Spleen (tissue), 11 donors: ENCODE data around the gene POLDIP3. TPM values are rescaled to one million over a fixed set of nuclear protein-coding genes. Genes with fewer than 3 reads are reported as not detected.
A peak's percentile ranks its signal among the peaks of the same experiment; 100 is the strongest.

Experiments
- DNase-seq: peaks from one replicate; pipeline ENCODE4 v3.0.0-alpha.2; 2020
- H3K27ac ChIP-seq, 8 donors: fragments of 200-600 bp; sonication (generic) in 7 of 8; 1 replicate in 4 of 8; 2 replicates in 4 of 8; pipeline versions ENCODE4 v1.5.0 to v1.8.0; 2016 to 2021; ENCODE audit warnings: inconsistent platforms in 4 of 8, mild to moderate bottlenecking in 4 of 8, moderate library complexity in 1 of 8
- H3K27me3 ChIP-seq, 7 donors: fragments of 200-600 bp; sonication (generic) in 6 of 7; replicated peaks in 1 of 7; 1 replicate in 4 of 7; 2 replicates in 3 of 7; pipeline versions ENCODE4 v1.5.0 to v1.8.0; 2016 to 2021; ENCODE audit warnings: inconsistent platforms in 3 of 7, mild to moderate bottlenecking in 1 of 7
- H3K36me3 ChIP-seq, 6 donors: fragments of 200-600 bp; sonication (generic) in 5 of 6; 1 replicate in 4 of 6; 2 replicates in 2 of 6; pipeline versions ENCODE4 v1.5.0 to v1.8.0; 2016 to 2021; ENCODE audit warnings: inconsistent platforms in 2 of 6
- H3K4me1 ChIP-seq, 6 donors: fragments of 200-600 bp; sonication (generic) in 5 of 6; 1 replicate in 3 of 6; 2 replicates in 3 of 6; pipeline versions ENCODE4 v1.5.0 to v1.8.0; 2016 to 2021; ENCODE audit warnings: inconsistent platforms in 3 of 6
- H3K4me3 ChIP-seq, 8 donors: fragments of 200-600 bp; sonication (generic) in 7 of 8; 1 replicate in 4 of 8; 2 replicates in 4 of 8; pipeline versions ENCODE4 v1.5.0 to v1.8.0; 2016 to 2021; ENCODE audit warnings: inconsistent platforms in 4 of 8, mild to moderate bottlenecking in 4 of 8, moderate library complexity in 2 of 8
- H3K9me3 ChIP-seq, 8 donors: fragments of 200-600 bp; sonication (generic) in 7 of 8; 1 replicate in 4 of 8; 2 replicates in 4 of 8; pipeline versions ENCODE4 v1.5.0 to v1.8.0; 2016 to 2021; ENCODE audit warnings: inconsistent platforms in 4 of 8
- POLR2A ChIP-seq, 3 donors: fragments of 450-650 bp; IDR thresholded peaks; one replicate each; pipeline ENCODE4 v1.5.1; 2017; ENCODE audit warnings: antibody characterized with exemption in 3 of 3, mild to moderate bottlenecking in 1 of 3
- POLR2AphosphoS5 ChIP-seq, 3 donors: sonication (generic); formaldehyde crosslinking; IDR thresholded peaks; one replicate each; pipeline ENCODE4 v1.5.1; 2017; ENCODE audit warnings: antibody characterized with exemption in 3 of 3
- WGBS, 5 donors: extraction: QIAGEN DNeasy Blood & Tissue Kit in 3 of 5; methylation state at CpG; one replicate each; pipeline versions ENCODE4 v1.1.5 to v1.1.7; 2013 to 2018; 5-methylcytosine and 5-hydroxymethylcytosine counted together
- intact Hi-C: fragments of 100-400 bp; cut with DNase I; formaldehyde crosslinking; loops from one replicate; pipeline ENCODE4 v1.15.0; 2023; ENCODE audit warnings: low total_unique reads
- polyA plus RNA-seq, 3 donors: library from polyadenylated mRNA; stranded (reverse); fragments of 200-250 nt; gene quantifications; one replicate each; pipeline ENCODE4 v1.2.1, GENCODE V29; 2013
- total RNA-seq, 7 donors: library from RNA; depleted of rRNA in 3 of 7; stranded (reverse); fragments of >200 nt in 3 of 7; fragmentation: NEBNext Ultra II Directional in 4 of 7; extraction: Animal tissue kit (Norgen Biotek cat#: 25700) in 4 of 7; gene quantifications; one replicate each; pipeline versions ENCODE4 v1.1.0 to v1.2.1, GENCODE V29; 2016 to 2021
- TF ChIP-seq, protein P1 (sequence below), 11 experiments: fragments of 200-600 bp in 7 of 11; fragments of 450-650 bp in 4 of 11; sonication (generic) in 4 of 11; IDR thresholded peaks in 8 of 11; conservative IDR thresholded peaks in 3 of 11; 1 replicate in 7 of 11; 2 replicates in 4 of 11; pipeline versions ENCODE4 v1.4.0 to v1.8.0; 2016 to 2021; ENCODE audit warnings: antibody characterized with exemption in 11 of 11, inconsistent platforms in 4 of 11, mild to moderate bottlenecking in 1 of 11
- donor health status: healthy with polysubstance abuse.
- donor health status: DM: no; HTN: no; CAD: no; lungs with moderate emphysema.
- donor health status: DM: no; HTN: no; CAD: no.
- donor health status: Bipolar disorder and iron deficiency.
- donor health status: healthy.
- donor health status: DM: no; HTN: no; CAD: no.
- donor health status: DM: yes; HTN: yes; CAD: no.

POLDIP3 gene
- total and polyA plus RNA-seq, 10 donors: 17.5 to 64.7 (median 40.7) TPM

DNA sequence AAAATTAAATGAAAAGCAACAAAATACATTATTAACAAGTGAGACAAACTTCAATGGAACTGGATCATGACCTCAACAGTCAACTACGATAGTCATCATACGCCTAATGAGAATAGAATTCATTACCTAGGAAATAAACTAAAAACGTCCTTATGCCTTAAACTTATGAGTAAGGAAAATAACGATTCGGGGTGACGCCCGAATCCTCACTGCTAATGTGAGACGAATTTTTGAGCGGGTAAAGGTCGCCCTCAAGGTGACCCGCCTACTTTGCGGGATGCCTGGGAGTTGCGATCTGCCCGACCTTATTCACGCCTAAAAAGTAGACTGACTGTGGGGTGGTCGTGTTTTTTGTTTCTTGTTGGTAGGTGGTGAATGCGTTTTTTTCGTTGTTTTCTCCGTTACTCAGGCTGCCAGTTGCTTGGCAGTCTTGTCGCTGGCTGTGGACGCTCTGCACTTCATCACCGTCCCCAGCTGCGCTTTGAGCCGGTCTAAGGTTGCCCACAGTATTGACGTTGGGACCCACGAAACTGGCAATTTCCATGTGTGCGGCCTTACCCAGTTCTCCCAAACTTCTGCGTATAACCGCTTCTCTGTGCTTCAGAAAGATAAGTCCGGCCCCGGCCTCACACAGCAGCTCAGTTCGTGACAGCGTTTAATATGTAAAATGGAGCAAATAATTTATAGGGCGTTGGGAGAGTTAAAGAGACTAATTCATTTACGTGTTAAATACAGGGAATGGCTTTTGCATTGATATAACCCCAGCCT lies 593 bp upstream of the POLDIP3 start:
- TF ChIP-seq POLR2A (IDR thresholded peaks at IDR 0.05): peak; percentile 83 to 96 (median 92)
- TF ChIP-seq, protein P1, sequence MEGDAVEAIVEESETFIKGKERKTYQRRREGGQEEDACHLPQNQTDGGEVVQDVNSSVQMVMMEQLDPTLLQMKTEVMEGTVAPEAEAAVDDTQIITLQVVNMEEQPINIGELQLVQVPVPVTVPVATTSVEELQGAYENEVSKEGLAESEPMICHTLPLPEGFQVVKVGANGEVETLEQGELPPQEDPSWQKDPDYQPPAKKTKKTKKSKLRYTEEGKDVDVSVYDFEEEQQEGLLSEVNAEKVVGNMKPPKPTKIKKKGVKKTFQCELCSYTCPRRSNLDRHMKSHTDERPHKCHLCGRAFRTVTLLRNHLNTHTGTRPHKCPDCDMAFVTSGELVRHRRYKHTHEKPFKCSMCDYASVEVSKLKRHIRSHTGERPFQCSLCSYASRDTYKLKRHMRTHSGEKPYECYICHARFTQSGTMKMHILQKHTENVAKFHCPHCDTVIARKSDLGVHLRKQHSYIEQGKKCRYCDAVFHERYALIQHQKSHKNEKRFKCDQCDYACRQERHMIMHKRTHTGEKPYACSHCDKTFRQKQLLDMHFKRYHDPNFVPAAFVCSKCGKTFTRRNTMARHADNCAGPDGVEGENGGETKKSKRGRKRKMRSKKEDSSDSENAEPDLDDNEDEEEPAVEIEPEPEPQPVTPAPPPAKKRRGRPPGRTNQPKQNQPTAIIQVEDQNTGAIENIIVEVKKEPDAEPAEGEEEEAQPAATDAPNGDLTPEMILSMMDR (IDR thresholded peaks at IDR 0.05 in 8 of 11, conservative IDR thresholded peaks at IDR 0.05 in 3 of 11): no peak
- TF ChIP-seq POLR2AphosphoS5 (IDR thresholded peaks at IDR 0.05): peak in 2 of 3 donors; percentile 84 to 100
- WGBS, 5 donors: 0 to 1% (median 0%) methylated on average over 35 of the region's 35 CpGs
- H3K4me1 ChIP-seq: peaks cover 34 to 67% (median 56%) of the 10 kb centered on the region in 6 donors

DNA sequence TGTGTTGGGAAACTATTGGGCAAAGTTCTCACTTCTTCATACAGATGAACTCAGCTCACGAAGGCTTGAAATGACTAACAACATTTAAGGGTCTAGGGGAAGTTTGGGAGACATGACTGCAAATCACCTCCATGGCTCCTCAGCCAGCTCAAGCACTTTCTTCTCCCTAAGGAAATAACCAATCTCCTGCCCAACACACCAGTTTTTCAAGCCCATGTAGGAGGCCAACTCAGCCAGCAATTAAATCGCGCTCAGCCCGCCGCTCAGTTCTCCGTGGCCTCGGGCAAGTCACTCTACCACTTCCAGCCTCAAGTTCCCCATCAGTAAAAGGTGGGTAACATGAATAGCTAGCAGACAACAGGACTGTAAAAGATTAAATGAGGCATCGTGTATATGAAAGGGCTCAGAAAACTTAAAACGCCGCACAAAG lies 796 bp downstream of the POLDIP3 start:
- WGBS, 5 donors: 0 to 3% (median 0%) methylated on average over 10 of the region's 10 CpGs
- Histone ChIP-seq H3K4me1 (peaks cover 38 to 81% (median 70%) of the 10 kb centered on the region in 6 donors), H3K36me3 (peaks cover 0 to 44% (median 8%) of the 10 kb centered on the region in 6 donors), H3K27me3 (no peaks in the 10 kb centered on the region), H3K4me3 (peak overlapping the region; percentile 51 to 91 (median 71)), H3K9me3 (no peaks in the 10 kb centered on the region), H3K27ac (peak overlapping the region; percentile 90 to 99 (median 98))
- intact Hi-C loops: no loop called here
- DNase-seq: no peak
- TF ChIP-seq POLR2AphosphoS5 (IDR thresholded peaks at IDR 0.05) (no peak), POLR2A (IDR thresholded peaks at IDR 0.05) (no peak)
- TF ChIP-seq, protein P1 (IDR thresholded peaks at IDR 0.05 in 8 of 11, conservative IDR thresholded peaks at IDR 0.05 in 3 of 11): no peak

More for the DNA sequence above, 593 bp upstream of the POLDIP3 start:
- no peaks in the 10 kb centered on the region for H3K27me3 ChIP-seq
- no peaks in the 10 kb centered on the region for H3K9me3 ChIP-seq
- H3K4me3 ChIP-seq: peak overlapping the region; percentile 1 to 91 (median 66)
- DNase-seq: peak; percentile 92
- intact Hi-C loops: no loop called here
- H3K36me3 ChIP-seq: peaks cover 0 to 44% (median 21%) of the 10 kb centered on the region in 6 donors
- H3K27ac ChIP-seq: peak overlapping the region; percentile 90 to 99 (median 98)

DNA sequence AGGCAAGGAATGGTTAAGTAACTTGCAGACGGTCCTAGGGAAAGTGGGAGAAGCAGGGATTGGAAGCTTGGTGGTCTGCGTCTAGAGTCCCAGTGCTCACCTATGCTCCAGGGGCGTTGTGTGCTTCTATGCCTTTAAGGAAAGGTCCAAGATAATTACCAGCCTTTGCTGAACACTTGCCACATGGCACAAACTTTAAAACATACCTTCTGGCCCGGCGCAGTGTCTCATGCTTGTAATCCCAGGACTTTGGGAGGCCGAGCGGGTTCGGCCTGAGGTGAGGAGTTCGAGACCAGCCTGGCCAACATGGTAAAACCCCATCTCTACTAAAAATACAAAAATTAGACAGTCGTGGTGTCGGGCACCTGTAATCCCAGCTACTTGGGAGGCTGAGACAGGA lies 2.3 kb downstream of the POLDIP3 start:
- peaks cover 0 to 56% (median 6%) of the 10 kb centered on the region in 6 donors for H3K36me3 ChIP-seq
- DNase-seq: no peak
- WGBS, 5 donors: 88 to 94% (median 90%) methylated on average over 11 of the region's 11 CpGs
- H3K4me1 ChIP-seq: peaks cover 42 to 89% (median 73%) of the 10 kb centered on the region in 6 donors
- intact Hi-C loops: no loop called here
- H3K27ac ChIP-seq: peak overlapping the region in 4 of 8 donors; percentile 96 to 99 (median 99)
- H3K27me3 ChIP-seq: no peaks in the 10 kb centered on the region
- no peaks in the 10 kb centered on the region for H3K9me3 ChIP-seq
- H3K4me3 ChIP-seq: peak overlapping the region in 1 of 8 donors; percentile 91
- TF ChIP-seq, protein P1 (IDR thresholded peaks at IDR 0.05 in 8 of 11, conservative IDR thresholded peaks at IDR 0.05 in 3 of 11): no peak
- TF ChIP-seq POLR2A (IDR thresholded peaks at IDR 0.05): no peak
- TF ChIP-seq POLR2AphosphoS5 (IDR thresholded peaks at IDR 0.05): no peak

DNA sequence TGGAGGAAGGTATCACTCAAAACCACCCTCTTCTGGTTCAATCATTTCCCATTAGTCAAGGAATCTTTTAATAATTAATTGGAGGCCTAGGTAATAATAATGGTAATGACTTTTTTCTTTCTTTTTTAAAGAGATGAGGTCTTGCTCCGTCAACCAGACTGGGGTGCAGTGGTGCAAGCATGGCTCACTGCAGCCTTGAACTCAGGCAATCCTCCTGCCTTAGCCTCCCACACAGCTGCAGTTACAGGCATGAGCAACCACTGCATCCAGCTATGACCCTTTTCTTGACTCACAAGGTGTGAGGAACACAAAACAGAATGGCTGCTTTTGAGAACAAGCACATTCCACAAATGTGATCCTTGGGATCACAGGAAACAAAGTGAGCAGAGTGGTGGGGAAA lies 3.6 kb downstream of the POLDIP3 start:
- intact Hi-C loops: no loop called here
- 65 to 86% (median 75%) methylated on average over 1 of the region's 1 CpG for WGBS, 5 donors
- DNase-seq: no peak
- Histone ChIP-seq H3K27ac (peak overlapping the region in 3 of 8 donors; percentile 52 to 74 (median 69)), H3K9me3 (no peaks in the 10 kb centered on the region), H3K36me3 (peaks cover 0 to 69% (median 6%) of the 10 kb centered on the region in 6 donors), H3K4me3 (no peak overlapping the region), H3K4me1 (peaks cover 42 to 88% (median 72%) of the 10 kb centered on the region in 6 donors), H3K27me3 (no peaks in the 10 kb centered on the region)
- TF ChIP-seq POLR2AphosphoS5 (IDR thresholded peaks at IDR 0.05): no peak
- TF ChIP-seq POLR2A (IDR thresholded peaks at IDR 0.05): no peak
- TF ChIP-seq, protein P1 (IDR thresholded peaks at IDR 0.05 in 8 of 11, conservative IDR thresholded peaks at IDR 0.05 in 3 of 11): no peak
